ENCODE results near the gene ENTPD2. TPM values are rescaled to one million over a fixed set of nuclear protein-coding genes. Genes with fewer than 3 reads are reported as not detected.

Gene ENTPD2
- total RNA-seq, 4 donors from 2014 or later: 0.42 to 1.2 (median 1.0) TPM

DNA sequence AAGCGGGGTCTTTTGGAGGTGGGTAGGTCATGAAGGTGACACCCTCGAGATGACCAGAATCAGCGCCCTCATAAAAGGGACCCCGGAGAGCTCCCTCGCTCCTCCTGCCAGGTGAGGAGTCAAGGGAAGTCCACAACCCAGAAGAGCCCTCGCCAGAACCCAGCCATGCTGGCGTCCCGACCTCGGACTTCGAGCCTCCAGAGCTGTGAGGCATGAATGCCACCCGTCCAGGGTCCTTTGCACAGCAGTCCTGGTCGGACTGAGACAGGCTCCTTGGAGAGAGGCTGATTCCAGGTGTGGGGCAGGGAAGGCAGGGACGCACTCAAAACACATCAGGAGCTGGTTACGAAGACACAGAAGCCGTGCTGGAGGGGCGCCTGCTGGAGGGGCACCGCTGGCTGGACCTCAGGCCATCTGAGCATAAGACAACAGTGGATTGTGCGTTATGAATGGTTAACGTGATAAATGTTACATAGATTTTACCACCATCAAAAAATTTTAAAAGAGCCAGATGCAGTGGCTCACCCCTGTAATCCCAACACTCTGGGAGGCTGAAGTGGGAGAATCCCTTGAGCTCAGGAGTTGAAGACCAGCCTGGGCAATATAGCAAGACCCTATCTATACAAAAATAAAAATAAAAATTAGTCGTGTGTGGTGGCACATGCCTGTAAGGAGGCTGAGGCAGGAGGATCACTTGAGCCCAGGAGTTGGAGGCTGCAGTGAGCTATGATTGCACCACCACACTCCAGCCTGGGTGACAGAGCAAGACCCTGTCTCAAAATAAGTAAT is 51.8 kb downstream of the ENTPD2 start:
- 85% methylated on average over 20 of the region's 20 CpGs for WGBS
- Histone ChIP-seq H3K4me1 (peaks cover 0 to 4% (median 2%) of the 10 kb centered on the region in 4 donors), H3K4me3 (no peak overlapping the region), H3K36me3 (no peaks in the 10 kb centered on the region), H3K27ac (replicated peaks in 1 of 4) (no peak overlapping the region), H3K27me3 (peaks cover 0 to 17% (median under 1%) of the 10 kb centered on the region in 4 donors), H3K9me3 (peaks cover 0 to 3% (median 0%) of the 10 kb centered on the region in 4 donors)
- TF ChIP-seq POLR2A (IDR thresholded peaks at IDR 0.05; ENCODE audit: low read depth) (no peak), EP300 (IDR thresholded peaks at IDR 0.05) (no peak), CTCF (IDR thresholded peaks at IDR 0.05) (no peak), POLR2AphosphoS5 (IDR thresholded peaks at IDR 0.05) (no peak)
- intact Hi-C loops (cut with DNase I): no loop called here
- DNase-seq (ENCODE audit: extremely low spot score): no peak

DNA sequence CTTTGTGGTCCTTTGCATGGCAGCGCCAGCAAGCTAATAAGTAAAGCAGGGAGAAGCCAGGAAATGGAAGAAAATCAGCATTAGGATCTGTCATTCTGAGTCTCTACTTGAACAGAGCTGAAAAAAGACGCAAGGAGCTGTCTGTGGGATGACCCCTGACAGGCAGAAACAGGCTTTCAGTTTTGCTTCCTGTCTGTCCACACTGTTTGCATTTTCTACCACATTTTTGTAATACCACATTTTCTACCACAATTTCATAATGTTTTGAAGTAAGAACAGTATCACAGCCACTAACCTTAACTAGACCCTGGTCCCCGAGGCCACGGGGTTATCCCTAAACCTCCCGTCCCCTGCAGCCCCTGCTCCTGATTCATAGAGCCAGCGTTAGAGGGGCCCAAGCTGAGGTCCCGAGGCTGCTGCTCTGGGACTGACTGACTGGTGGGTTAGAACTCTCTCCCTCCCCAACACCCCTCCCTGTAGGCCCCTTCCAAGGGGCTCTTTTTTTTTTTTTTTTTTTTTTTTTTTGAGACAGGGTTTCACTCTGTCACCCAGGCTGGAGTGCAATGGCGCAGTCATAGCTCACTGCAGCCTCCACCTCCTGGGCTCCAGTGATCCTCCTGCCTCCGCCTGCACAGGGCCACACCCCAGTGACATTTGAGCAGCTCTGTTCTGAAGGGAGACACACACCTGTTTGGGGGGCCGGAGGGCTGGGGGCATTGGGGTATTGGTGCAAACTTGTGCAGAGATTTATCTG is 53.5 kb downstream of the ENTPD2 start:
- no peak overlapping the region for H3K27ac ChIP-seq (replicated peaks in 1 of 4)
- H3K9me3 ChIP-seq: peaks cover 0 to 3% (median 0%) of the 10 kb centered on the region in 4 donors
- H3K4me3 ChIP-seq: no peak overlapping the region
- TF ChIP-seq CTCF (IDR thresholded peaks at IDR 0.05) (no peak), POLR2AphosphoS5 (IDR thresholded peaks at IDR 0.05) (no peak), POLR2A (IDR thresholded peaks at IDR 0.05; ENCODE audit: low read depth) (no peak), EP300 (IDR thresholded peaks at IDR 0.05) (no peak)
- H3K36me3 ChIP-seq: no peaks in the 10 kb centered on the region
- no peak for DNase-seq (ENCODE audit: extremely low spot score)
- WGBS: 72% methylated on average over 10 of the region's 10 CpGs
- H3K27me3 ChIP-seq: peaks cover 0 to 34% (median 8%) of the 10 kb centered on the region in 4 donors
- H3K4me1 ChIP-seq: peaks cover 14 to 19% (median 17%) of the 10 kb centered on the region in 4 donors
- intact Hi-C loops (cut with DNase I): no loop called here

Small RNAs within 50 kb of the gene (small RNA-seq; reads per million reads assigned to genes)
- gene RF00153: 0 reads per million in 3 donors

Other genes starting within 250 kb of the ENTPD2 start
- 100 to 1,000 TPM in 1 of 4 donors, 10 to 100 TPM in 3; 56.3 to 110 (median 83.0) TPM for gene RABL6, start 246.1 kb downstream of the ENTPD2 start, total RNA-seq
- gene AJM1, start 211.6 kb downstream of the ENTPD2 start, total RNA-seq: 10 to 100 TPM in 3 of 4 donors, 1 to 10 TPM in 1; 3.3 to 14.0 (median 11.4) TPM
- 10 to 100 TPM; 43.4 to 84.1 (median 53.9) TPM for gene PHPT1, start 204.7 kb downstream of the ENTPD2 start, total RNA-seq
- gene MAMDC4, start 201.7 kb downstream of the ENTPD2 start, total RNA-seq: 1 to 10 TPM; 1.7 to 4.7 (median 2.1) TPM
- 100 to 1,000 TPM; 233 to 283 (median 247) TPM for gene EDF1, start 187.8 kb downstream of the ENTPD2 start, total RNA-seq
- 10 to 100 TPM in 2 of 4 donors, 1 to 10 TPM in 2; 6.6 to 15.5 (median 12.4) TPM for gene TRAF2, start 167.5 kb downstream of the ENTPD2 start, total RNA-seq
- 100 to 1,000 TPM; 238 to 303 (median 267) TPM for gene FBXW5, start 109.3 kb downstream of the ENTPD2 start, total RNA-seq
- gene C8G, start 108.8 kb downstream of the ENTPD2 start, total RNA-seq: not detected
- gene LCN12, start 101.8 kb downstream of the ENTPD2 start, total RNA-seq: not detected
- 10 to 100 TPM; 10.4 to 77.9 (median 51.6) TPM for gene PTGDS, start 76.6 kb downstream of the ENTPD2 start, total RNA-seq
- gene LCNL1, start 71.1 kb downstream of the ENTPD2 start, total RNA-seq: under 1 TPM in 3 of 4 donors, not detected in 1; 0.11 to 0.42 (median 0.39) TPM
- gene PAXX, start 61.6 kb downstream of the ENTPD2 start, total RNA-seq: 10 to 100 TPM; 28.8 to 39.9 (median 37.8) TPM
- gene CLIC3, start 57.5 kb downstream of the ENTPD2 start, total RNA-seq: 1 to 10 TPM in 2 of 4 donors, not detected in 2; 1.4 to 2.5 TPM
- 10 to 100 TPM; 17.4 to 30.9 (median 21.6) TPM for gene ABCA2, start 25.8 kb downstream of the ENTPD2 start, total RNA-seq
- under 1 TPM in 2 of 4 donors, not detected in 2; 0.32 to 0.83 TPM for gene FUT7, start 22.0 kb downstream of the ENTPD2 start, total RNA-seq
- 100 to 1,000 TPM in 2 of 4 donors, 10 to 100 TPM in 2; 45.3 to 119 (median 91.5) TPM for gene NPDC1, start 7.9 kb downstream of the ENTPD2 start, total RNA-seq
- gene SAPCD2, start 16.5 kb upstream of the ENTPD2 start, total RNA-seq: under 1 TPM in 3 of 4 donors, not detected in 1; 0.17 to 0.40 (median 0.26) TPM
- gene UAP1L1, start 23.5 kb upstream of the ENTPD2 start, total RNA-seq: 1 to 10 TPM; 3.6 to 5.8 (median 5.0) TPM
- gene MAN1B1, start 32.9 kb upstream of the ENTPD2 start, total RNA-seq: 10 to 100 TPM; 22.4 to 36.6 (median 27.0) TPM
- gene DPP7, start 60.7 kb upstream of the ENTPD2 start, total RNA-seq: 100 to 1,000 TPM in 2 of 4 donors, 10 to 100 TPM in 2; 90.1 to 121 (median 104) TPM
- gene GRIN1, start 85.1 kb upstream of the ENTPD2 start, total RNA-seq: under 1 TPM in 3 of 4 donors, not detected in 1; 0.11 to 0.50 (median 0.19) TPM
- not detected for gene LRRC26, start 116.0 kb upstream of the ENTPD2 start, total RNA-seq
- not detected for gene TMEM210, start 118.0 kb upstream of the ENTPD2 start, total RNA-seq
- 10 to 100 TPM; 18.7 to 28.7 (median 25.1) TPM for gene ANAPC2, start 134.5 kb upstream of the ENTPD2 start, total RNA-seq
- gene SSNA1, start 134.6 kb upstream of the ENTPD2 start, total RNA-seq: 10 to 100 TPM; 58.2 to 99.5 (median 76.7) TPM
- gene TPRN, start 146.7 kb upstream of the ENTPD2 start, total RNA-seq: 10 to 100 TPM in 1 of 4 donors, 1 to 10 TPM in 3; 4.1 to 12.6 (median 7.7) TPM
- 10 to 100 TPM; 28.8 to 45.8 (median 34.8) TPM for gene TMEM203, start 151.6 kb upstream of the ENTPD2 start, total RNA-seq
- 10 to 100 TPM in 1 of 4 donors, 1 to 10 TPM in 3; 6.5 to 12.3 (median 8.0) TPM for gene NDOR1, start 151.6 kb upstream of the ENTPD2 start, total RNA-seq
- gene RNF208, start 168.2 kb upstream of the ENTPD2 start, total RNA-seq: 1 to 10 TPM; 1.2 to 4.2 (median 2.4) TPM
- gene CYSRT1, start 171.1 kb upstream of the ENTPD2 start, total RNA-seq: under 1 TPM in 3 of 4 donors, not detected in 1; 0.33 to 0.45 (median 0.40) TPM
- gene RNF224, start 173.4 kb upstream of the ENTPD2 start, total RNA-seq: not detected
- gene SLC34A3, start 176.8 kb upstream of the ENTPD2 start, total RNA-seq: not detected
- gene TUBB4B, start 187.2 kb upstream of the ENTPD2 start, total RNA-seq: 100 to 1,000 TPM; 227 to 469 (median 304) TPM
- gene STPG3, start 197.2 kb upstream of the ENTPD2 start, total RNA-seq: not detected
- 10 to 100 TPM; 26.6 to 73.2 (median 48.8) TPM for gene NELFB, start 201.3 kb upstream of the ENTPD2 start, total RNA-seq
- gene TOR4A, start 223.7 kb upstream of the ENTPD2 start, total RNA-seq: 1 to 10 TPM; 5.0 to 9.2 (median 7.3) TPM
- 10 to 100 TPM in 1 of 4 donors, 1 to 10 TPM in 3; 2.9 to 10.3 (median 7.2) TPM for gene NRARP, start 248.2 kb upstream of the ENTPD2 start, total RNA-seq